GM21526 (cell line): Measurements from ENCODE around the gene LBH.
A peak's percentile ranks its signal among the peaks of the same experiment; 100 is the strongest.

Experiments
- ATAC-seq: cut with Tn5 transposase; IDR thresholded peaks from one replicate; pipeline ENCODE4 v1.9.1; 2021; ENCODE audit warnings: moderate library complexity; ENCODE audit not compliant: unreplicated experiment, low FRiP score

The LBH gene

DNA sequence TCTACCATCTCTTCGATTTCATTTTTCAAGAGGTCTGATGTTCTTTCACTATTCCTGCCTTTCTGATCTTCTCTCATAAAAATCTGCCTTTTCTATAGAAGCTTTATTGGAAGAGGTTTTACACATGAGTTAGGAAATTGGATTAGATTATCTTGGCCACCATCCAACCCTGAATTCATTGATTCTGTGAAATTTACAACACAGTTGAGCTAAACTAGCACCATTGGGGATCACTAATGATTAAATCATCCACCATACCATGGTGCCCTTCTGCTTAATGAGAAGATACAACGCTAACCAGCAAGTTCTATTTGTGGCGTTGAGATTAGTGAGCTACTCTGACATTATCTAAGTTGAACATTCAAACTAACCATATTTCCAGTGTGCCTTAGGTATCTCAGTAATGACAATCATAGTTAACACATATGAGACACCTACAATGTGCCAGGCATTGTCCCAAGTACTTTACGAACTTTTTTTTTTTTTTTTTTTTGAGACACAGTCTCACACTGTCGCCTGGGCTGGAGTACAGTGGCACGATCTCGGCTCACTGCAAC lies 17.3 kb upstream of the LBH start:
- ATAC-seq: no peak

DNA sequence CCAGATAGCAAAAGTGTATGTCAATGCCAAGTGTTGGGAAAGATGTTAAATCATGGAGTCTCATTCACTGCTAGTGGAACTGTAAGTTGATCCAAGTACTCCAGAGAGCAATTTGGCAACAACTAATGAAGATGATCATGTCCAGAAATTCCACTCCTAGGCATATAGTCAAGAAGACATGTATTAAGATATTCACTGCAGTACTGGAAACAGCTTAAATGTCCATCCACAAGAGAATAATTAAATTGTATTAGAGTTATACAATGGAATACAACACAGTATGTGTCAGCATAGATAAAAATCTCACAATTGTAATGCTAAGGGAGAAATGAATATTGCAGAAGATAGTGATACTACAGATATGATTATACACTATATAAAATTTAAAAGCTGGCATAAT lies 15.2 kb upstream of the LBH start:
- no peak for ATAC-seq

DNA sequence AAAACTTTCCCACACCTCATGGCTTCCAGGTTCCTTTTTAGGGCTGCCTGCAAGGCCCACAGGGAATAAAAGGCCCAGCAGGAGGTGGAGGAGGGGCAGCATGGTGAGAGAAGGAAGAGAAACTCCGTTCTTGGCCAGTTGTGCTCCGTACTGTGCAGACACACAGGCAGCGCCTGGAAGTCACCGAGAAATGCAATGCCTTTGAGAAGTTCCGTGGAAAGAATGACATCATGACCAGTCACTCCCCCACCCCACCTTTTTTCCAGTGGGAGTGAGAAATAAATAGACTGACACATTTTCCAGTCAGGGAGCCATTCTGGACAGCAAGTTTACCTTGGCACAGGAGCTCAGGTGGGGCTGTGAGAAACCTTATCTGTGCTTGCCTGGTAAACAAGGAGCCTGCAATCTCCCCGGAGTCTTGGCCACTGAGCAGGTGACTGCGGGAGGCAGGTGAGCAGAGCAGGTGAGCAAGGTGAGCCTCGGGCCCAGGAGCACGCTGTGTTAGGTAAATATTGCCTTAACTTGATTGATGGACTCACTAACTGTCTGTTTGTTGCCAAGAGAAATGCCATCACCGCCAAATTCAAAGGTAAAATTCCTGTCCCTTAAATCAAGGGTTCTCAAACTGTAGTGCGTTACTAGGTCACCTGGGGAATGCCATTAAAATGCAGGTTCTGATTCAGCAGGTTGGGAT lies 13.5 kb upstream of the LBH start:
- no peak for ATAC-seq

DNA sequence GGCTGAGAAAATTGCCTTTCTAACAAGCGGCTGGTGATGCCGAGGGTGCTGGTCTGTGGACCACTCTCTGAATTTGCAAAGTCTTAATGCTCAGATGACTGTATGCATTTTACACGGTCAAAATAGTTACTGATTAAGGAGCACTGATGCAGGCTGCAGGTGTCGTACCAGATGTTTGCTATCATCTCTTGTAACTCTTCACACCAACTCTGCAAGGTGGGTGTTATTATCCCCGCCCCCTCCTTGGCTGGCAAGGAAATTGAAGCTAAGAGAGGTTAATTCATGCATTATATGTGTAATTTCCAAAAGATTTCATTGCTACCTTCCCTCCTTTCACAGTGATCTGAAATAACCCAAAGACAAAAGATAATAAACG lies 13.0 kb upstream of the LBH start:
- no peak for ATAC-seq

DNA sequence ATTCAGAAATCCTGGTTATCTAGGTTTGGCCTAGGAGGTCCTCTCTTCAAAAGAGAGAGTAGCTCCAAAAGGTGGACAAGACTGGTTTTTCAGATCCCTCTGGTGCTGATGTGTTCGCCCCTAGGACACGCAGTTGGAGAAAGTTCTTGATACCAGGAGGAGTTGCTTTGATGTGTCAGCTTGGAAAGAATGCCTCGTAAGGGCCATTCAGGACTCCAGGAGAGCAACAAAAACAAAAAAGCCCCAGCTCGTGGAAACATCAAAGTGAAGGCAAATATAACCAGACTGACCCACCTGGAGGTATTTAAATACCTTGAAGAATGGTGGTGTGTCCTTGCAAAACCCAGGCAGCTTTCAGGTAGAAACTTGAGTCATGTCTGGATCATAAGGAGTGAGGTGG lies 12.5 kb upstream of the LBH start:
- ATAC-seq: no peak

DNA sequence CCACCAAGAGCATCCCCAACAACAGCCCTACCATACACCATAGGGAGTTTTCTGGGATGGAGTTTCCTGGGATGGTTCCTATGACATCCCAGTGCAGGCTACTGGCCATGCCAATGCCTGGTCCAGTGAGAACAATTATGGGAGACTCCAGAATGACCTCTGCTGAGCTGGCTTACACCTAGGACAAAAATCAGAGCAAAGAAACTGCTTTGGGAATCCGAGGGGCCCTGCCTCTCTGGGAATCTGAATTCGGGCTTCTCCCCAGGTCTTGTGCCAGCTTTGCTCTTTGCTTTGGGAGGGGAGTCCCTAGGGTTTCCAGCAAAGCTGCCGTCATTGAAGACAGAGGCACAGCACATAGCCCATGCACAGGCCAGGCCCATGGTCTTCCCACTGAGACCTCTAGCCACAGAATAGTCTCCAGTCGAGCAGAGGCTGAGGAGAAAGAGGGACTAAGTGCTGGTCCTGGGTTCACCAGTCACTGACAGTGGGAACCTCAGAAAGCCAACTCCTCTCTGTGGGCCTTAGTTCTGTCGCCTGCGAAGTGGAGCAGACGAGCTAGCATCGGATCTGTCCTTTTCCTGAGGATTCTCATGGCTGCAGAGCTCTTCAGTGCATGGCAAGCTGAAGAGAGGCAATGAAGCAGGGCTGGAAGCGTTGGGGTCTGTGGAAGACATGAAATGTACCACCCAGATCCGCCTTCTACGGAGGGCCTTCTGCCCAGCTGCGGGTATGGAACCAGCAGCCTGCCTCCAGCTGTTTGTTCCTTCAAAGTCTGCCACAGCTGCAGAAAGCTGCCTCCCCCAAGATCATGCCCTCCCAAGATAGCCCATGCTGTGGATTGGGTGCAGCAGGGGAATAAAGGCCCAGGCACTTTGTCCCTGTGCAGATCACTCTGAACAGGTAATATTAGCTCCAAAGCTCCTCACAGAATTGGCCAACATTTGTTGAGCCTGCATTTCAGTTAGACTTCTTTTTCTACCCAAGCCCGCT lies 11.2 kb upstream of the LBH start:
- no peak for ATAC-seq

DNA sequence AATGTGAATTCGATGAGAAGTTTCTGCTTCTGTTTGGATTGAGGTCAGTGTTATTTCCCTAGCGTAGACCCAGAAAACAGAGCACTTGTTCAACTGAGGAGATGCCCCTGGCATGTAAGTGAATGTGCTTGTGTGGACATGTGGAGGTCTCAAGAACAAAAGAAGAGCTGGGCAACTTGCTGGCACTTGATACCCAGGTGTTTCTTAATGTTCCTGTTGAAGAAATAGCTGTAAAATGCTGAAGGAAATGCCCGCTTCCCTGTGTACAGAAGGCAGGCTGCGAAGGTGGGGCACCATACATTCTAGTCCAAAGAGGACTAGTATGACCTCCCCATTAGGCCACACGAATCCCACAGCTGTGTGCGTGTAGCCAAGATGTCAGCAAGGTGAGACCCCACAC lies 9.8 kb upstream of the LBH start:
- ATAC-seq: no peak

DNA sequence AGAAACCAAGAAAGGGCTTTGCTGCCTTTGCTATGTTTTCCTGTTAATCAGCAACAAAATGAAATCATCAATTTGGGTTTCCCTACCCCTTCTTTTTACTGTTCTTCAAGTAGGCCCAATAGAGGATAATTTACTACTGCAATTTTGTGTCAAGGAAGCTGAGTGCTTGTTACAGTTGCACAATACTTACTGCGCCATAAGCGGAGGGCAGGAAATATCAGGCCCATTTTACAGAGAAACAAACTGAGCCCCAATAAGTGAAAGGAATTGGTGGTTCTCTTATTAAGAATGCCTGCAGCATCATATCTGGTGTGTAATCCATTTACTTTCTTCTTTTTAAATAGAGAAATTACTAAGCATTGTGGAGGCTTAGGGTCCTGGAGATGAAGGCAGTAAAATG lies 9.3 kb upstream of the LBH start:
- ATAC-seq: no peak

DNA sequence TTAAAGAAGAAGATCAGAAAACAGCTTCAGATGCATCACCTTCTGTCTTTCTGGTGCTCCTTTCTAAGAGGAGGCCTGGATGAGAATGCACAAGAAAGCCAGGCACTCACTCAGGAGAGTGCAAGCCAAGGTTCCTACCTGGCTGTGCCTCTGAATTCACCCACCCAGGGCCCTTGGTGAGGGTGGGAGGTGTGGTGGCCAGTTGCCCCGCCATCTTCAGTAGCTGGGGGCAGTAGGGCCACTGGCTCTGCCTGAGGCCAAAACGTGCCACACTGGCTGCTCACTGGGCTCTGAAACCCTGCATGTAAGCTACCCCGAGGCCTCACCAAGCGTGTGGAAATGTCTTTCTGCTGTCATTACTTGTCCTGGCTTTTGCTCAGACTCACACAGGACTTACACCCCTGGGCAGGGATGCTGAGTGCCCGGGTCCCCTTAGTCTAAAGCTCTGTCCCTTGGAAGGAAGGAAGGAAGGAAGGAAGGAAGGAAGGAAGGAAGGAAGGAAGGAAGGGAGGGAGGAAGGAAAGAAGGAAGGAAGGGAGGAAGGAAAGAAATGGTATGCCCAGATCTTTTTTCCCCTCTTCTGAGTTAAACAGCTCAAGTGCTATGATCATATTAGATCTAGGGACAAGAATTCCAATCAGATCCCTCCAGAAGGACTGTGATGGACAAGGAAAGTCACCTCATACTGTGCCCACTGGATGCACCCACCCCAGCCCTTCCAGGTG lies 8.5 kb upstream of the LBH start:
- no peak for ATAC-seq

DNA sequence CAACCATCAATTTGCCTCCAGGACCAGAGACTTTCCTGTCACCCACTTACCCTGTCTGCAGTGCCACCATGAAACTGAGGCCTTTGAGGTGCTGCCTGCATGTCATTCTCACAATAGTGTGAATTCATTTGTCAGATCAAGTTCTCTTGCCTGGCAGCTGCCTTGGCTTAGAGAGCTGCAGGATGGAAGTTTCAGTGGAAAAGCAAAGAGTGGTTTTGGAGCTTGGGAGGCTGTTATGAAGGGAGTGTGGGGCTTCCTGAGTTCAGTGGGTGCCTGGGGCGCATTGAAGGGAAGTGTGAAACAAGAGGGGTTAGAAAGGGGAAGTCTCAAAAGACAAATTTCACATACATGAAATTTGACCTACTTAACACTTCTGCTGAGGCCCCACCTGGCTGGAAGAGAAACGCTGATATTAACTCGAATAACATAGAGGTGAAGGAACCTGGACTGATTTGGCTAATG lies 7.9 kb upstream of the LBH start:
- ATAC-seq: peak; percentile 52

DNA sequence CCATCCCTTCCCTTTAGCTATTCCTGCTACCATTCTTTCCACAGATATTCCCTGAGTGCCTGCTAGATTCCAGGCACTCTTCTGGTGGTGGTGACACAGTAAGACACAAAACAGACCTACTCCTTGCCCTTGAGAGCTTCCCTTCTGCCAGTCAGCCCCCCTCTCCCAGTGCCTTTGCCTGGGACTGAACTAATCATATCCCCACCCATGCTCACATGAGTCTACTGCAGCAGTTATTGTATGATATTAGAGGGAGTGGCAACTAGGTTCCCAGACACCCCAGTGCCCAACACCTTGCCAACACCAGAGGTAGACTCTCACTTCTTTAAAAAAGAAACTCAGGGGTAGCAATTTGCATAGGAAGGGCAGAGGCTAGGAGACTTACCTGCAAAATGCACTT lies 7.2 kb upstream of the LBH start:
- ATAC-seq: no peak

DNA sequence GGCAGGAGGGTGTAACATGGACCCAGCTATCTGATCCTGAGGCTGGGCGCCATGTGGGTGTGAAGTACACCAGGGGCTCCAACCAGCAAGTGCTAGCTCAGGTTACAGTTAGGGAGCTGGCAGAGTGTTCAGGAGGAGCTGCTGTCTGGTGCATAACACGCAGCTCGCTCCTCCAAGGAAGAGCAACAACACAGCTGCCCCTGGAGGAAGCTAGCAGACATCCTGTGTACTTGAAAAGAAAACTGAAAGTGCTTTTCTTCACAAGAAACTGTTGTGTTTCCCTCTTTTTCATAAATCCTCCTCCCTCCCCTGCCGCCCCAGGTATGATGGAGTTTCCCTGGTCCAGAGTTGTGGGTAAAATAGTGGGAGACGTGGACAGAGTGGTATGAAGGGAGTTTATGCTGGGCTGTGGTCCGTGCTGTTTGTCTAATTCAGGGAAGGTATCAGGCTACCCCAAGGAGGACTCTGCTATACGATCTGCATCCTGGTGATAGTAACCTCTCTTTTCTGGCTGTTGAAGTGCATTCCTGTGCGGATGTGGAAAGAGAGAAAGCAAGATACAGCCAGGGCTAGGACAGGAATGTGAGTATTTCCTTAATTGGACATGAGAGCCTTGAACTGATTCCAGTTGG lies 6.1 kb upstream of the LBH start:
- no peak for ATAC-seq

DNA sequence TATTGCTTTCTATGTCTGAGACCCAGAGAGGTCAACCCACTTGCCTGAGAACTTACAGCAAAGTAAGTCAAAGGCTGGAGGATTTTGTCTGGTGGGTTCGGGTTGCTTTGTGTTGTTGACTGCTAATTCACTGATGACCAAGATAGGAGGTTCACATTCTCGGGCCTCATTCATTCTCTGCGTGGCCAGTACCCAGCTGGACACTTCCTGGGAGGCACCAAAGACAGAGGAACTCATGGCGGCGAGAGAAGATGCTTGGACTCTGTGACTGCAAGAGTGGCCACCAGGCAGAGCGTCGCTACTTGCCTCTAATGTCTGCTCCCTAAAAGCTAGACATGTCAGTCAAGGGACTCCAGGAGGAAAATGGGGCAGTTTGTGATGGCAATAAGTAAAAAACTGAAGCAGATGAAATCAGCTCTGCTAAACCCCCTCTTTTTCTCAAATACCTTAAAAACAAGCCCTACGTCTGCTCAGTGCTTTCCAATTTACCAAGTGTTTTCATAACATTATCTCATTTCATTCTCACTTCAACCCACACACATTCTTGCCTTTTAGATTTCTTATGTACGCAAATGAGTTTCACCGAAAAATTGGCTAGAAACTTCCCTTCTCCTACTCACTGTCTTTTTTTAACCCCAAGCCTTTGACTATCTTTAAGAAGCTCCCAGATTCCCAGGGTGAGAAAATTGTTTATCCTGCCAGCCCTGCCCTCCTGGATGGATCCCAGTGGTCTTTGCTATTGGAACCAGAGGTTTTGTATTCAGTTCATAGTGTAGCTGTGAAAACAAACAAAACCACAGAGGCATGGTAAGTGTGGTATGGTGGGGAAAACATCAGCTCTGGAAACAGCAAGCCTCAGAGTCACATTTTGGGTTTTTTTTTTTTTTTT lies 4.9 kb upstream of the LBH start:
- no peak for ATAC-seq

DNA sequence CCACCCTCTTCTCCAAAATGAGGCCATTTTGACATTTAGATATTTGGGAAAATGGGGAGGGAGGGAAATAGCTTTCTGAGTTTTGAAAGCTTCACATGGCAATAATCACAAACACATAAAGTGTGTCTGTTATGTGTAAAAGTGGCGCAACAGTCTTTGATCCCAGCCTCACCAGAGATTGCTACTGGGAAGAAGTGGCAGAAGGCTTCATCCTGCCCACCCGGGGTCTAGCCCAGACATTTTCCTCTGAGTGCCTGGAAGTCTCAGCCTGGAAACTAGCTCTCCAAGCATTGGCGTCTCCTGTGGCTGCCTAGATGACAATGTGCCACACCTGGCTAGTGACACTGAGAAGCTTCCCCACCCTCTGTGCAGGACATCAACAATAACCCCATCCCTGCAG lies 1.7 kb upstream of the LBH start:
- no peak for ATAC-seq

DNA sequence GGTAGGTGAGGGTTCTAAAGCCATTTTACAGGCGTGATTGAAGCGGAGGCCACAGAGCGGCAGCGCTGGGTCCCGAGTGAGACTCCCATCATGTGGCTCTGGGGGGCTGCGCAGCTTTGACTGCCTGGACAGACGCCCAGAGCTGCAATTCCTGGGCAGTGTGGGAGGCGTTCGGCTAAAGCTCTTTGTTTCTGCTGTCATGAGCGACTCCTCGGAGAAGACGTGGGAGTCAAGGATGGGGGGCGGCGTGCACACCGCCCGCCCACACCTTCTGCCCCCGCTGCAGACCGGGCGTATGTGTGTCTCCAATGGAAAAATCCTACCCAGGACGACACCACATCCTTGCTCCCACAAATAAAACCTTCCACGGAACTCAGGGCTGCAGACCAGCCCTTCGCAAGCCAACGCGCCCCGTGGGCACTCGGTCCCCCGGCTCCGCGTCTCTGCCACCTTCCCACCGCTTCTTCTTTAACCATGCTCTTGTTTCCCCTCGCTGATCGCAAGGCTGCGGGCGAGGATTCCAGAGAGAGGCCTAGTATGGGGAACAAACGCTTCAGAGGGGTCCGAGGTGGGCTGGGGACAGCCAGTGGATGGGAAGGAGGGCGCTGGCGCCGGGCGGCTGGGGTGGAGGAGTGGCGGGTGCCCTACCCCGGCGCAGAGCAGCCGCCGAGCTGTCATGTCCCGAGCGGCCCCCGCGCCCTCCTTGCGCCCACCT lies 680 bp upstream of the LBH start:
- no peak for ATAC-seq

DNA sequence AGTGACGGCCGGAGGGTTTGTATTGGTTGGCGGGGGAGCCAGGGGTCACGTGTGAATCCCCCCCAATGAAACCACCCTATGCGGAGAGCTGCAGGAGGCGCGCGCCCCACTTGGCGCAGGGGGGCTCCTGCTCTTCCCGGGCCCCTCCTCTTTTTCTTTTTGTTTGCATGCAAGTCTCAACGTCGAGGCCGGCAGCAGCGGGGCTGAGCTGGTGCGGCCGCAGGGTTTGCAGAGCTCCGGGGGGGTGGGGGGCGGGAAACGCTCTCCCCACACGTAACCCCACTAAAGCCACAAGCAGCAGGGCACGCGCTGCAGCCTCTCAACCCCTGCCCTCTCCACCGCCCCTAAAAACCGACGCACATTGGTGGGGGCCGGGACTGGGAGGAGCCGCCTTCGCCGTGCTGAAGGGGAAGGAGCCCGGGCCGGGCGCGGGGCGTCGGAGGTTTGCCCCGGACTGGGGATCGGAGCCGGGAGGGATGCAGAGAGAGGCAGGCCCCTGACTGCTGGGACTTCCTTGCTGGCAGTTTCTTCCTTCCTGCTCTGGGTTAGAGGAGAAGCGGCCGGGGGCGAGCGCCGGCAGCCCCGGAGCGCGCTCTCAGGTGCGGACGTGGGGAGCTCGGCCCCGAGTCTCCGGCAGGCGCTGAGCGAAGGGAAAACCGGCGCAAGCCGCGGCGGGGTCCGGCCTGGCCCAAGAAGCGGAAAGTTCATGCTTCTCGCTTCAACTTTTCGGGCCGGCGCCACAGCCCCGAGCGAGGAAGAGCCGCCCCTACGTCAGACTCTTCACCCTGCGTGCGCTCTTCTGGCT lies 864 bp downstream of the LBH start:
- no peak for ATAC-seq

DNA sequence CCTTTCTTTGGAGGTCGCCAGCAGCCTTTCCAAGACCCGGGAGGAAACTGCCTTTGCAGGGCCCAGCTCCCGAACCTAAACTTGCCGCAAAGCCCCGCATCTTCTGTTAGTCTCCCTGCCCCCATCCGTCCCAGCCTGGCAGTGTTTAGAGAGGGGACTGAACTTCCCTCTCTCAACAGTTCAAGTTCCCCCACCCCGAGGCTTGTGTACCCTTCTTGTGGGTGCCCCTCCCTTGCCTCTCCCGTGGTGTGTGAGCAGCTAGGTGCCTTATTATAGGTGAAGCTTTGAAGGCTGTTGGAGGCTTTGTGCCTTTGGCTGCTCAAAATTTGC lies 1.4 kb downstream of the LBH start:
- ATAC-seq: no peak
